HepG2 (cell line): ENCODE data around the gene PLCB4. TPM values are rescaled to one million over a fixed set of nuclear protein-coding genes. Genes with fewer than 3 reads are reported as not detected.

Experiments used
- ATAC-seq: fragments of 200-7000 bp; cut with Tn5 transposase; 3 replicates; pipeline ENCODE4 v1.9.1; 2020; ENCODE audit warnings: mild to moderate bottlenecking, moderate library complexity
- BruUV-seq: library from RNA; stranded (reverse); fragments of 400-500 nt; replicated peaks from 2 replicates; lab custom pipeline; 2021; lab: Mats Ljungman, UMichigan
- CTCF ChIA-PET: fragments of 300-600 bp; formaldehyde crosslinking; extraction: SDS; loops from one replicate; lab custom pipeline; 2021; ENCODE audit warnings: low total read pairs, inconsistent platforms, low intra/inter-chr PET ratio; lab: Yijun Ruan, JAX
- POLR2A ChIA-PET: fragments of 350-600 bp; sonication (Branson Sonifier 250); formaldehyde crosslinking; loops from one replicate; lab custom pipeline; 2020; ENCODE audit warnings: antibody characterized with exemption, inconsistent platforms; lab: Yijun Ruan, JAX
- DNase-seq: peaks from one replicate; pipeline ENCODE4 v3.0.0-alpha.2; 2015; ENCODE audit warnings: low spot score
- FAIRE-seq: peaks from 3 replicates; lab custom pipeline; 2011; peaks lifted over from hg19 to GRCh38; lab: Jason Lieb, UNC
- H2AFZ ChIP-seq: one replicate; pipeline ENCODE4 v1.6.1; 2011; ENCODE audit warnings: low read length, inconsistent platforms
- H3K27ac ChIP-seq: fragments of 300-600 bp; 3 replicates; pipeline ENCODE4 v1.8.0; 2011; ENCODE audit warnings: mixed run types, mild to moderate bottlenecking, mixed read lengths, low read length, inconsistent platforms; ENCODE audit not compliant: insufficient read depth; ENCODE audit errors: extremely low read length
- H3K27me3 ChIP-seq, 2 experiments: fragments of 200-600 bp in 1 of 2; 2 replicates in 1 of 2; 3 replicates in 1 of 2; pipeline versions ENCODE4 v1.6.0 to v1.8.0; 2011; ENCODE audit warnings: low read length in 2 of 2, mild to moderate bottlenecking in 2 of 2, moderate library complexity in 2 of 2, inconsistent platforms in 1 of 2; ENCODE audit not compliant: insufficient read depth in 2 of 2, control insufficient read depth in 1 of 2
- H3K36me3 ChIP-seq, 2 experiments: fragments of 200-600 bp in 1 of 2; replicated peaks in 1 of 2; 2 replicates in 1 of 2; 3 replicates in 1 of 2; pipeline versions ENCODE4 v1.5.1 to v1.8.0; 2011; ENCODE audit warnings: low read length in 2 of 2, inconsistent platforms in 1 of 2; ENCODE audit not compliant: insufficient read depth in 2 of 2, control insufficient read depth in 1 of 2
- H3K4me1 ChIP-seq: 2 replicates; pipeline ENCODE4 v1.5.1; 2012; ENCODE audit warnings: low read length, inconsistent platforms; ENCODE audit not compliant: insufficient read depth
- H3K4me2 ChIP-seq: 2 replicates; pipeline ENCODE4 v1.6.0; 2011; ENCODE audit warnings: low read depth, low read length, inconsistent platforms
- H3K4me3 ChIP-seq, 3 experiments: fragments of 200-600 bp in 1 of 3; sonication (generic), shearing (Covaris generic) in 1 of 3; replicated peaks in 1 of 3; 2 replicates each; pipeline ENCODE4 v1.5.1; 2011 to 2016; ENCODE audit warnings: low read length in 3 of 3, inconsistent platforms in 2 of 3, low read depth in 2 of 3, mild to moderate bottlenecking in 2 of 3, control low read depth in 1 of 3, mixed read lengths in 1 of 3; ENCODE audit not compliant: insufficient read depth in 1 of 3
- H3K79me2 ChIP-seq: one replicate; pipeline ENCODE4 v1.6.1; 2011; ENCODE audit warnings: low read length, inconsistent platforms; ENCODE audit not compliant: insufficient read depth
- H3K9ac ChIP-seq: 2 replicates; pipeline ENCODE4 v1.6.0; 2011; ENCODE audit warnings: mild to moderate bottlenecking, low read depth, low read length, inconsistent platforms; ENCODE audit not compliant: insufficient read depth
- H3K9me3 ChIP-seq: 2 replicates; pipeline ENCODE4 v1.5.1; 2012; ENCODE audit warnings: mild to moderate bottlenecking, low read length
- H4K20me1 ChIP-seq: 2 replicates; pipeline ENCODE4 v1.6.0; 2011; ENCODE audit warnings: inconsistent platforms, mild to moderate bottlenecking, low read length, moderate library complexity; ENCODE audit not compliant: insufficient read depth
- ATF1 ChIP-seq: IDR thresholded peaks from 2 replicates; pipeline ENCODE4 v1.6.1; 2016; ENCODE audit warnings: mild to moderate bottlenecking, control low read depth
- HMGA1 ChIP-seq: sonication (generic); formaldehyde crosslinking; conservative IDR thresholded peaks from 2 replicates; pipeline ENCODE4 v1.4.0; 2020; ENCODE audit warnings: missing genetic modification reagents
- MATR3 ChIP-seq: sonication (generic); formaldehyde crosslinking; IDR thresholded peaks from 2 replicates; pipeline ENCODE4 v1.4.0; 2020; ENCODE audit warnings: missing genetic modification reagents
- MZF1 ChIP-seq: sonication (generic); formaldehyde crosslinking; IDR thresholded peaks from 2 replicates; pipeline ENCODE4 v1.8.1; 2023; ENCODE audit warnings: mild to moderate bottlenecking, missing genetic modification reagents, borderline replicate concordance
- RARG ChIP-seq: sonication (generic); formaldehyde crosslinking; IDR thresholded peaks from 2 replicates; pipeline ENCODE4 v1.4.0; 2020; ENCODE audit warnings: low read depth, mild to moderate bottlenecking, missing genetic modification reagents
- U2AF2 ChIP-seq: fragments of 200-400 bp; formaldehyde crosslinking; IDR thresholded peaks from 2 replicates; pipeline ENCODE4 v1.6.1; 2017; ENCODE audit warnings: low read depth, mild to moderate bottlenecking, low read length
- ZNF160 ChIP-seq: sonication (generic); formaldehyde crosslinking; IDR thresholded peaks from 2 replicates; pipeline ENCODE4 v1.8.0; 2022; ENCODE audit warnings: mild to moderate bottlenecking, inconsistent platforms, missing genetic modification reagents
- ZNF20 ChIP-seq: sonication (generic); formaldehyde crosslinking; IDR thresholded peaks from 2 replicates; pipeline ENCODE4 v1.4.0; 2020; ENCODE audit warnings: mild to moderate bottlenecking, moderate library complexity, missing genetic modification reagents
- ZNF274 ChIP-seq: sonication (generic); formaldehyde crosslinking; IDR thresholded peaks from 2 replicates; pipeline ENCODE4 v1.5.1; 2020; ENCODE audit warnings: mild to moderate bottlenecking, missing genetic modification reagents
- ZNF275 ChIP-seq: sonication (generic); formaldehyde crosslinking; IDR thresholded peaks from 2 replicates; pipeline ENCODE4 v1.8.0; 2022; ENCODE audit warnings: missing genetic modification reagents, mild to moderate bottlenecking, inconsistent platforms, borderline replicate concordance
- ZNF362 ChIP-seq: sonication (generic); formaldehyde crosslinking; IDR thresholded peaks from 2 replicates; pipeline ENCODE4 v1.4.0; 2020; ENCODE audit warnings: missing genetic modification reagents, mild to moderate bottlenecking, borderline replicate concordance
- ZNF503 ChIP-seq: sonication (generic); formaldehyde crosslinking; IDR thresholded peaks from 2 replicates; pipeline ENCODE4 v1.4.0; 2020; ENCODE audit warnings: missing genetic modification reagents
- ZNF556 ChIP-seq: sonication (generic); formaldehyde crosslinking; IDR thresholded peaks from 2 replicates; pipeline ENCODE4 v1.4.0; 2020; ENCODE audit warnings: mild to moderate bottlenecking, missing genetic modification reagents, borderline replicate concordance
- ZNF766 ChIP-seq: sonication (generic); formaldehyde crosslinking; IDR thresholded peaks from 2 replicates; pipeline ENCODE4 v1.5.0; 2020; ENCODE audit warnings: missing genetic modification reagents, borderline replicate concordance
- ZNF883 ChIP-seq: sonication (generic); formaldehyde crosslinking; IDR thresholded peaks from 2 replicates; pipeline ENCODE4 v1.5.1; 2020; ENCODE audit warnings: mild to moderate bottlenecking, missing genetic modification reagents; ENCODE audit errors: not compliant biosample characterization
- ZNF891 ChIP-seq: sonication (generic); formaldehyde crosslinking; IDR thresholded peaks from 2 replicates; pipeline ENCODE4 v1.5.0; 2020; ENCODE audit warnings: mild to moderate bottlenecking, missing genetic modification reagents
- in situ Hi-C: cut with HindIII; loops from 2 replicates; pipeline ENCODE4 v1.10.0; 2017; ENCODE audit warnings: low pct_unique_long_range_greater_than_20kb; ENCODE audit not compliant: extremely low pct_ligation_motif_present
- intact Hi-C: fragments of 100-400 bp; cut with micrococcal nuclease; formaldehyde crosslinking; loops from one replicate; pipeline ENCODE4 v1.10.0; 2022; ENCODE audit not compliant: unreplicated experiment
- polyA plus RNA-seq, 8 experiments: library from polyadenylated mRNA; depleted of rRNA in 3 of 8; stranded (reverse) in 7 of 8; unstranded in 1 of 8; fragments of >200 nt; fragmentation: Illumina TruSeq in 4 of 8; extraction: Trizol in 4 of 8; gene quantifications; 2 replicates each; pipeline versions ENCODE4 v1.2.1 to v1.2.3, GENCODE V29; 2011 to 2016; ENCODE audit warnings: low read depth in 4 of 8, missing spikeins in 1 of 8, mixed read lengths in 1 of 8; ENCODE audit not compliant: insufficient read depth in 1 of 8
- total RNA-seq, 5 experiments: library from RNA; depleted of rRNA; stranded (reverse); fragments of >200 nt; fragmentation: Illumina TruSeq; extraction: Trizol; gene quantifications; 2 replicates each; pipeline ENCODE4 v1.2.3, GENCODE V29; 2016; ENCODE audit warnings: low read depth in 1 of 5
- TF ChIP-seq, protein P1 (sequence below): sonication (generic); formaldehyde crosslinking; IDR thresholded peaks from 2 replicates; pipeline ENCODE4 v1.5.1; 2020; ENCODE audit warnings: mild to moderate bottlenecking, missing genetic modification reagents, borderline replicate concordance

PLCB4 gene
- total and polyA plus RNA-seq, 2 of the 13 experiments (the other 11 are each of a cell fraction or from before 2014, with no cell fraction given) = 0.01 TPM; not detected in 1

GRCh38 chr20:9141921-9142320 is 73.0 kb downstream of the PLCB4 start:
- H3K79me2 ChIP-seq = no peaks in the 10 kb centered on the region
- H3K27me3 ChIP-seq = no peaks in the 10 kb centered on the region
- no peaks in the 10 kb centered on the region for H4K20me1 ChIP-seq
- no peak overlapping the region for H2AFZ ChIP-seq
- H3K9me3 ChIP-seq = no peaks in the 10 kb centered on the region
- TF ChIP-seq ZNF766 (CRISPR knock-in tag) = no peak
- TF ChIP-seq ZNF274 (CRISPR knock-in tag) = no peak
- no peak for TF ChIP-seq ZNF891 (CRISPR knock-in tag)
- no peak for TF ChIP-seq MZF1 (CRISPR knock-in tag)
- no peak for TF ChIP-seq ZNF362 (CRISPR knock-in tag)
- no peak for TF ChIP-seq ATF1 (CRISPR knock-in tag)
- TF ChIP-seq, protein P1, sequence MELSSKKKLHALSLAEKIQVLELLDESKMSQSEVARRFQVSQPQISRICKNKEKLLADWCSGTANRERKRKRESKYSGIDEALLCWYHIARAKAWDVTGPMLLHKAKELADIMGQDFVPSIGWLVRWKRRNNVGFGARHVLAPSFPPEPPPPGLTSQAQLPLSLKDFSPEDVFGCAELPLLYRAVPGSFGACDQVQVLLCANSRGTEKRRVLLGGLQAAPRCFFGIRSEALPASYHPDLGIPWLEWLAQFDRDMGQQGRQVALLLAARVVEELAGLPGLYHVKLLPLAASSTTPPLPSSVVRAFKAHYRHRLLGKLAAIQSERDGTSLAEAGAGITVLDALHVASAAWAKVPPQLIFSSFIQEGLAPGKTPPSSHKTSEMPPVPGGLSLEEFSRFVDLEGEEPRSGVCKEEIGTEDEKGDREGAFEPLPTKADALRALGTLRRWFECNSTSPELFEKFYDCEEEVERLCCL (CRISPR knock-in tag) = no peak
- no peak for TF ChIP-seq ZNF275 (CRISPR knock-in tag)
- TF ChIP-seq ZNF503 (CRISPR knock-in tag) = no peak
- no peak for TF ChIP-seq U2AF2
- TF ChIP-seq RARG (CRISPR knock-in tag) = no peak
- no peak for TF ChIP-seq ZNF556
- TF ChIP-seq ZNF883 = no peak
- no peak for TF ChIP-seq ZNF160
- TF ChIP-seq ZNF20 = no peak
- no peak for TF ChIP-seq HMGA1 (CRISPR knock-in tag)
- TF ChIP-seq MATR3 (CRISPR knock-in tag) = no peak
- TF ChIP-seq, all 625 proteins: peak for 0
- no peak for FAIRE-seq
- Histone ChIP-seq H3K4me2 (no peak overlapping the region), H3K9ac (no peak overlapping the region), H3K4me1 (no peaks in the 10 kb centered on the region), H3K36me3 (no peaks in the 10 kb centered on the region), H3K4me3 (no peak overlapping the region), H3K27ac (no peak overlapping the region)
- DNase-seq = no peak
- ChIA-PET CTCF (no interaction called here), POLR2A (no interaction called here)
- BruUV-seq = no TSS peak
- in situ Hi-C loops (no loop called here), intact Hi-C loops (no loop called here)
- ATAC-seq = no peak
